ENCODE measurements around the gene KPNB1. TPM values are rescaled to one million over a fixed set of nuclear protein-coding genes. Genes with fewer than 3 reads are reported as not detected.

Gene KPNB1
- total RNA-seq, 3 donors from 2014 or later = 162 to 269 (median 217) TPM

- no peaks in the 10 kb centered on the region for H3K36me3 ChIP-seq (ENCODE audit: low read depth)
- peaks cover 13% of the 10 kb centered on the region for H3K4me1 ChIP-seq (ENCODE audit: low read depth)
- no peaks in the 10 kb centered on the region for H3K9me3 ChIP-seq
- H3K4me3 ChIP-seq = no peak overlapping the region
- no peak for TF ChIP-seq CTCF (IDR thresholded peaks at IDR 0.05)
- DNase-seq (no peak), ATAC-seq (no peak)
- intact Hi-C loops (cut with DNase I, micrococcal nuclease) = no loop called here
These were observed 85.4 kb downstream of the KPNB1 start for GRCh38 chr17:47735139-47735464.

Other genes starting within 250 kb of the KPNB1 start
- 100 to 1,000 TPM; 138 to 187 (median 160) TPM for gene NPEPPS, start 118.8 kb upstream of the KPNB1 start, total RNA-seq
- 10 to 100 TPM in 1 of 3 donors, 1 to 10 TPM in 2; 2.3 to 20.3 (median 3.2) TPM for gene TBKBP1, start 44.2 kb downstream of the KPNB1 start, total RNA-seq
- gene TBX21, start 83.3 kb downstream of the KPNB1 start, total RNA-seq = 1 to 10 TPM in 2 of 3 donors, under 1 TPM in 1; 0.72 to 1.2 (median 1.2) TPM
- 10 to 100 TPM; 38.2 to 85.5 (median 71.1) TPM for gene OSBPL7, start 171.9 kb downstream of the KPNB1 start, total RNA-seq
- 10 to 100 TPM; 36.2 to 46.0 (median 41.8) TPM for gene MRPL10, start 181.6 kb downstream of the KPNB1 start, total RNA-seq
- gene LRRC46, start 181.8 kb downstream of the KPNB1 start, total RNA-seq = under 1 TPM in 2 of 3 donors, not detected in 1; 0.14 to 0.36 TPM
- 10 to 100 TPM; 38.4 to 45.1 (median 38.5) TPM for gene SCRN2, start 191.4 kb downstream of the KPNB1 start, total RNA-seq
- 10 to 100 TPM in 1 of 3 donors, 1 to 10 TPM in 2; 2.0 to 11.6 (median 4.7) TPM for gene SP6, start 201.2 kb downstream of the KPNB1 start, total RNA-seq
- gene SP2, start 246.3 kb downstream of the KPNB1 start, total RNA-seq = 10 to 100 TPM; 21.7 to 24.2 (median 21.7) TPM

Data from mucosa of descending colon (tissue), 3 donors.